ENCODE data around the gene LRP1B.

LRP1B gene

GRCh38 chr2:140604788-140605187 lies 1526.0 kb downstream of the LRP1B start:
- TF ChIP-seq GATA2 (IDR thresholded peaks at IDR 0.05; ENCODE audit: low read depth, low read length) (no peak), GATA3 (IDR thresholded peaks at IDR 0.05; ENCODE audit: low read depth, low read length) (no peak)

- TF ChIP-seq GATA3 (IDR thresholded peaks at IDR 0.05; ENCODE audit: low read depth, low read length): no peak
- no peak for TF ChIP-seq GATA2 (IDR thresholded peaks at IDR 0.05; ENCODE audit: low read depth, low read length)
Observed at GRCh38 chr2:140604096-140604495, 1526.7 kb downstream of the LRP1B start.

DNA sequence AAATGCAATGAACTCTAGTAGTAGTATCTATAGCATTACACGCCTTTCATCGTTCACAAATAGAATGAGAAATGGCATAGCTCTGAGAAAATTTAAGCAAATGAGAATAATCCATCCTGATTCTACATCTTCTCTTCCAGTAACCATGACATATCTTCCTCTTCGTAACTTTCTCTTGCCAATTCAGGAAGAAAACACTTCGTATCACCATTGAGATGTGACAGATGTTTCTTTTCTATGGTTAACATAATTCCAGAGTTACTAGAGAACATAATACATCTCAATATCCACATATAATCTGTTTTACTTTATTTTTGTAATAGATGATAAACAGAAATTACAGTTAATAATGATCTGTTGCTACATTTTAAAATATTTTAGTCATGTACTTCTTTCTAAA lies 1527.4 kb downstream of the LRP1B start:
- TF ChIP-seq GATA2 (IDR thresholded peaks at IDR 0.05; ENCODE audit: low read depth, low read length) (no peak), GATA3 (IDR thresholded peaks at IDR 0.05; ENCODE audit: low read depth, low read length) (no peak)

GRCh38 chr2:140601801-140602200 lies 1529.0 kb downstream of the LRP1B start:
- TF ChIP-seq GATA2 (IDR thresholded peaks at IDR 0.05; ENCODE audit: low read depth, low read length) (no peak), GATA3 (IDR thresholded peaks at IDR 0.05; ENCODE audit: low read depth, low read length) (no peak)

DNA sequence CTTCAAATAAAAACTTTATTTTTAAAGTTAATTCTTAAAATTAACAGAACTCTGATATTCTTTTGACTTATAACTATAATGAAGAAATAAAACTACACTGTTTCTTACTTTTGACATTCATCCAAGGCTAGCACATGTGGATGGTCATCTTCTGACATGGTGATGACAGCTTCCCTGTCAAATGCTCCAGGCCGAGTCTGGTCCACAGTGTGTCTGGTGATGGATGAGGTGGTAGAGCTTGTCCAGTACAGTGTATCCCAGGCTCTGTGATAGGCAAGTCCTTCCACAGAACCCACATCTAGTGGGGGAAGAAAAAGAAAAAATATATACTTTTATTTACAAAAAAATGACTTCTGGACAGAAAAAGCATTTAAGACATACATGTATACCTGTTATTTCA lies 1529.5 kb downstream of the LRP1B start:
- TF ChIP-seq GATA2 (IDR thresholded peaks at IDR 0.05; ENCODE audit: low read depth, low read length): no peak
- no peak for TF ChIP-seq GATA3 (IDR thresholded peaks at IDR 0.05; ENCODE audit: low read depth, low read length)

DNA sequence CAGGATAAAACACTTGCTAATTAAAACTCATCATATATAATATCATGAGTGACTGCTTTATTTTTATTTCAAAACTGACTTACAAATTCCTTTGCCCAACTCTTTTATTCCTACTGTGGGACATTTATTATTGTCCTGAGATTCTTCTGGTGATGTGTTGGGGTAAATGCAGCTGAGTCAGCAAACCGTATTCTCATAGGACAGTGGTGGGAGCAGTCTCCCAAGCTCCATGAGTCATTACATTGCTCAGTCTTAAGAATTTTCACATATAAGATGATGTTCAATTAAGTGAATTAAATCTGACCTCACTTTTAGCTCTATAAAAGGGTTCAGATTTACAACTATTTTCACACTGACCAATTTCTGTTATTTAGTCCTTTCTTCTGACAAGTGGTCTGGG lies 1530.7 kb downstream of the LRP1B start:
- TF ChIP-seq GATA3 (IDR thresholded peaks at IDR 0.05; ENCODE audit: low read depth, low read length) (no peak), GATA2 (IDR thresholded peaks at IDR 0.05; ENCODE audit: low read depth, low read length) (no peak)

- no peak for TF ChIP-seq GATA3 (IDR thresholded peaks at IDR 0.05; ENCODE audit: low read depth, low read length)
- TF ChIP-seq GATA2 (IDR thresholded peaks at IDR 0.05; ENCODE audit: low read depth, low read length): no peak
Observed at GRCh38 chr2:140597836-140598235, 1533.0 kb downstream of the LRP1B start.

GRCh38 chr2:140597205-140597604 lies 1533.6 kb downstream of the LRP1B start:
- TF ChIP-seq GATA3 (IDR thresholded peaks at IDR 0.05; ENCODE audit: low read depth, low read length): no peak
- TF ChIP-seq GATA2 (IDR thresholded peaks at IDR 0.05; ENCODE audit: low read depth, low read length): no peak

GRCh38 chr2:140596447-140596846 lies 1534.4 kb downstream of the LRP1B start:
- TF ChIP-seq GATA2 (IDR thresholded peaks at IDR 0.05; ENCODE audit: low read depth, low read length): no peak
- TF ChIP-seq GATA3 (IDR thresholded peaks at IDR 0.05; ENCODE audit: low read depth, low read length): no peak

GRCh38 chr2:140595107-140595506 lies 1535.7 kb downstream of the LRP1B start:
- TF ChIP-seq GATA2 (IDR thresholded peaks at IDR 0.05; ENCODE audit: low read depth, low read length) (no peak), GATA3 (IDR thresholded peaks at IDR 0.05; ENCODE audit: low read depth, low read length) (no peak)

- TF ChIP-seq GATA2 (IDR thresholded peaks at IDR 0.05; ENCODE audit: low read depth, low read length): no peak
- no peak for TF ChIP-seq GATA3 (IDR thresholded peaks at IDR 0.05; ENCODE audit: low read depth, low read length)
Observed at GRCh38 chr2:140593132-140593531, 1537.7 kb downstream of the LRP1B start.

DNA sequence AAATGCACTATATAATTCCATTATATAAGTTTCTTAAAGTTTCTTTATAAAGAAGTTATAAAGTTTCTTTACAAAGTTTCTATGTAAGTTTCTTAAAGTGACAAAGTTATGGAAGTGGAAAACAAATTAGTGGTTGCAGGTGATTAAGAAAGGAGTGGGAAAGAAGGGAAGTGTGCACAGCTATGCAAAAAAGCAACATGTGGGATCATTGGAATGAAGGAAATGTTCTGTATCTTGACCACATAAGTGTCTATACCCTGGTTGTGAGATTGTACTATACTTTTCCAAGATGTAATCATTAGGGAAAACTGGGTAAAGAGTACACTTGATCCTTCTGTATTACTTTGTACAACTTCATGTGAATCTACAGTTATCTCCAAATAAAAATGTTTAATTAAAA lies 1541.1 kb downstream of the LRP1B start:
- TF ChIP-seq GATA2 (IDR thresholded peaks at IDR 0.05; ENCODE audit: low read depth, low read length): no peak
- no peak for TF ChIP-seq GATA3 (IDR thresholded peaks at IDR 0.05; ENCODE audit: low read depth, low read length)

GRCh38 chr2:140589273-140589672 lies 1541.5 kb downstream of the LRP1B start:
- TF ChIP-seq GATA2 (IDR thresholded peaks at IDR 0.05; ENCODE audit: low read depth, low read length) (no peak), GATA3 (IDR thresholded peaks at IDR 0.05; ENCODE audit: low read depth, low read length) (no peak)

- TF ChIP-seq GATA3 (IDR thresholded peaks at IDR 0.05; ENCODE audit: low read depth, low read length): no peak
- no peak for TF ChIP-seq GATA2 (IDR thresholded peaks at IDR 0.05; ENCODE audit: low read depth, low read length)
Observed at GRCh38 chr2:140586379-140586778, 1544.4 kb downstream of the LRP1B start.

- TF ChIP-seq GATA3 (IDR thresholded peaks at IDR 0.05; ENCODE audit: low read depth, low read length) (no peak), GATA2 (IDR thresholded peaks at IDR 0.05; ENCODE audit: low read depth, low read length) (no peak)
Observed at GRCh38 chr2:140585016-140585415, 1545.8 kb downstream of the LRP1B start.

DNA sequence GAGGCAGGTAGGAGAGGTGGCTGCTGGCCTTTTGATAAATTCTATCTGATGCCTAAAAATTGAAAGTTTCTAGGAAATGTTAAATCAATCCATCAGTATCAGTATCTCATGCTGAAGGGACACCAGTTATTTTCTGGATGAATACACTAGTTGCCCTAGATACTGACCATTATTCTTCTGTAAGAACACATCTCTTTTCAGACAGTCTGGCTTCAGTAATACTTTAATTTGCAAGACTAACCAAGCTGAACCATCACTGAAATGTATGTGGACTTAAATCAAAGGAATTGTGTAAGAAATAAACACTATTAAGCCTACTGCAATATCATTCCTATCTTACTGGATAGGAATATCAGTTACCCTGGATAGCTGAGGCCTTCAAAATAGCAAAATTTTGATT lies 1546.3 kb downstream of the LRP1B start:
- TF ChIP-seq GATA3 (IDR thresholded peaks at IDR 0.05; ENCODE audit: low read depth, low read length) (no peak), GATA2 (IDR thresholded peaks at IDR 0.05; ENCODE audit: low read depth, low read length) (no peak)
